HepG2 (cell line): ENCODE measurements around the gene PIWIL4. TPM values are rescaled to one million over a fixed set of nuclear protein-coding genes. Genes with fewer than 3 reads are reported as not detected.

Experiments used
- ATAC-seq: fragments of 200-7000 bp; cut with Tn5 transposase; 3 replicates; pipeline ENCODE4 v1.9.1; 2020; ENCODE audit warnings: mild to moderate bottlenecking, moderate library complexity
- BruUV-seq: library from RNA; stranded (reverse); fragments of 400-500 nt; replicated peaks from 2 replicates; lab custom pipeline; 2021; lab: Mats Ljungman, UMichigan
- CTCF ChIA-PET: fragments of 300-600 bp; formaldehyde crosslinking; extraction: SDS; loops from one replicate; lab custom pipeline; 2021; ENCODE audit warnings: low total read pairs, inconsistent platforms, low intra/inter-chr PET ratio; lab: Yijun Ruan, JAX
- POLR2A ChIA-PET: fragments of 350-600 bp; sonication (Branson Sonifier 250); formaldehyde crosslinking; loops from one replicate; lab custom pipeline; 2020; ENCODE audit warnings: antibody characterized with exemption, inconsistent platforms; lab: Yijun Ruan, JAX
- DNase-seq: peaks from one replicate; pipeline ENCODE4 v3.0.0-alpha.2; 2015; ENCODE audit warnings: low spot score
- FAIRE-seq: peaks from 3 replicates; lab custom pipeline; 2011; peaks lifted over from hg19 to GRCh38; lab: Jason Lieb, UNC
- H2AFZ ChIP-seq: one replicate; pipeline ENCODE4 v1.6.1; 2011; ENCODE audit warnings: low read length, inconsistent platforms
- H3K27ac ChIP-seq: fragments of 300-600 bp; 3 replicates; pipeline ENCODE4 v1.8.0; 2011; ENCODE audit warnings: mixed run types, mild to moderate bottlenecking, mixed read lengths, low read length, inconsistent platforms; ENCODE audit not compliant: insufficient read depth; ENCODE audit errors: extremely low read length
- H3K27me3 ChIP-seq, 2 experiments: fragments of 200-600 bp in 1 of 2; 2 replicates in 1 of 2; 3 replicates in 1 of 2; pipeline versions ENCODE4 v1.6.0 to v1.8.0; 2011; ENCODE audit warnings: low read length in 2 of 2, mild to moderate bottlenecking in 2 of 2, moderate library complexity in 2 of 2, inconsistent platforms in 1 of 2; ENCODE audit not compliant: insufficient read depth in 2 of 2, control insufficient read depth in 1 of 2
- H3K36me3 ChIP-seq, 2 experiments: fragments of 200-600 bp in 1 of 2; replicated peaks in 1 of 2; 2 replicates in 1 of 2; 3 replicates in 1 of 2; pipeline versions ENCODE4 v1.5.1 to v1.8.0; 2011; ENCODE audit warnings: low read length in 2 of 2, inconsistent platforms in 1 of 2; ENCODE audit not compliant: insufficient read depth in 2 of 2, control insufficient read depth in 1 of 2
- H3K4me1 ChIP-seq: 2 replicates; pipeline ENCODE4 v1.5.1; 2012; ENCODE audit warnings: low read length, inconsistent platforms; ENCODE audit not compliant: insufficient read depth
- H3K4me2 ChIP-seq: 2 replicates; pipeline ENCODE4 v1.6.0; 2011; ENCODE audit warnings: low read depth, low read length, inconsistent platforms
- H3K4me3 ChIP-seq, 3 experiments: fragments of 200-600 bp in 1 of 3; sonication (generic), shearing (Covaris generic) in 1 of 3; replicated peaks in 1 of 3; 2 replicates each; pipeline ENCODE4 v1.5.1; 2011 to 2016; ENCODE audit warnings: low read length in 3 of 3, inconsistent platforms in 2 of 3, low read depth in 2 of 3, mild to moderate bottlenecking in 2 of 3, control low read depth in 1 of 3, mixed read lengths in 1 of 3; ENCODE audit not compliant: insufficient read depth in 1 of 3
- H3K79me2 ChIP-seq: one replicate; pipeline ENCODE4 v1.6.1; 2011; ENCODE audit warnings: low read length, inconsistent platforms; ENCODE audit not compliant: insufficient read depth
- H3K9ac ChIP-seq: 2 replicates; pipeline ENCODE4 v1.6.0; 2011; ENCODE audit warnings: mild to moderate bottlenecking, low read depth, low read length, inconsistent platforms; ENCODE audit not compliant: insufficient read depth
- H3K9me3 ChIP-seq: 2 replicates; pipeline ENCODE4 v1.5.1; 2012; ENCODE audit warnings: mild to moderate bottlenecking, low read length
- H4K20me1 ChIP-seq: 2 replicates; pipeline ENCODE4 v1.6.0; 2011; ENCODE audit warnings: inconsistent platforms, mild to moderate bottlenecking, low read length, moderate library complexity; ENCODE audit not compliant: insufficient read depth
- BRD4 ChIP-seq: sonication (generic); formaldehyde crosslinking; IDR thresholded peaks from 2 replicates; pipeline ENCODE4 v1.4.0; 2020; ENCODE audit warnings: missing genetic modification reagents
- CHD2 ChIP-seq: IDR thresholded peaks from 2 replicates; pipeline ENCODE4 v1.6.1; 2011; ENCODE audit warnings: low read depth, low read length, improper control_type of control experiment
- TOPORS ChIP-seq: sonication (generic); formaldehyde crosslinking; IDR thresholded peaks from 2 replicates; pipeline ENCODE4 v1.8.0; 2023; ENCODE audit warnings: mild to moderate bottlenecking, missing genetic modification reagents
- ZBTB4 ChIP-seq: sonication (generic); formaldehyde crosslinking; IDR thresholded peaks from 2 replicates; pipeline ENCODE4 v1.4.0; 2020; ENCODE audit warnings: missing genetic modification reagents, mild to moderate bottlenecking, borderline replicate concordance
- ZFP36 ChIP-seq: fragments of 150-350 bp; IDR thresholded peaks from 2 replicates; pipeline ENCODE4 v1.6.1; 2018; ENCODE audit warnings: borderline replicate concordance, low read length, low read depth; ENCODE audit not compliant: partially characterized antibody
- ZNF710 ChIP-seq: sonication (generic); formaldehyde crosslinking; IDR thresholded peaks from 2 replicates; pipeline ENCODE4 v1.5.0; 2020; ENCODE audit warnings: mild to moderate bottlenecking, missing genetic modification reagents, borderline replicate concordance
- WGBS: methylation state at CpG from one replicate; pipeline ENCODE4 v1.1.6; 2017; ENCODE audit warnings: low lambda C conversion rate; 5-methylcytosine and 5-hydroxymethylcytosine counted together
- in situ Hi-C: cut with HindIII; loops from 2 replicates; pipeline ENCODE4 v1.10.0; 2017; ENCODE audit warnings: low pct_unique_long_range_greater_than_20kb; ENCODE audit not compliant: extremely low pct_ligation_motif_present
- intact Hi-C: fragments of 100-400 bp; cut with micrococcal nuclease; formaldehyde crosslinking; loops from one replicate; pipeline ENCODE4 v1.10.0; 2022; ENCODE audit not compliant: unreplicated experiment
- polyA plus RNA-seq, 8 experiments: library from polyadenylated mRNA; depleted of rRNA in 3 of 8; stranded (reverse) in 7 of 8; unstranded in 1 of 8; fragments of >200 nt; fragmentation: Illumina TruSeq in 4 of 8; extraction: Trizol in 4 of 8; gene quantifications; 2 replicates each; pipeline versions ENCODE4 v1.2.1 to v1.2.3, GENCODE V29; 2011 to 2016; ENCODE audit warnings: low read depth in 4 of 8, missing spikeins in 1 of 8, mixed read lengths in 1 of 8; ENCODE audit not compliant: insufficient read depth in 1 of 8
- total RNA-seq, 5 experiments: library from RNA; depleted of rRNA; stranded (reverse); fragments of >200 nt; fragmentation: Illumina TruSeq; extraction: Trizol; gene quantifications; 2 replicates each; pipeline ENCODE4 v1.2.3, GENCODE V29; 2016; ENCODE audit warnings: low read depth in 1 of 5
- TF ChIP-seq, protein P1 (sequence below): IDR thresholded peaks from 2 replicates; pipeline ENCODE4 v1.6.1; 2016; ENCODE audit warnings: low read depth, borderline replicate concordance
- TF ChIP-seq, protein P2 (sequence below): sonication (generic); formaldehyde crosslinking; IDR thresholded peaks from 2 replicates; pipeline ENCODE4 v1.9.0; 2021; ENCODE audit warnings: mild to moderate bottlenecking, missing genetic modification reagents

PIWIL4 gene
- total and polyA plus RNA-seq, 2 of the 13 experiments (the other 11 are each of a cell fraction or from before 2014, with no cell fraction given), result 0.08 TPM; not detected in 1

GRCh38 chr11:94639901-94640721, 72.9 kb downstream of the PIWIL4 start (continued):
- TF ChIP-seq ZFP36 (no peak), CHD2 (no peak), ZBTB4 (CRISPR knock-in tag) (no peak)

- Histone ChIP-seq H3K36me3 (no peaks in the 10 kb centered on the region), H3K4me3 (no peak overlapping the region), H3K79me2 (no peaks in the 10 kb centered on the region), H3K9me3 (no peaks in the 10 kb centered on the region), H3K27ac (no peak overlapping the region), H2AFZ (no peak overlapping the region), H3K27me3 (no peaks in the 10 kb centered on the region), H3K4me1 (no peaks in the 10 kb centered on the region), H4K20me1 (no peaks in the 10 kb centered on the region), H3K9ac (no peak overlapping the region), H3K4me2 (no peak overlapping the region)
- WGBS, result 29% methylated on average over 8 of the region's 8 CpGs
- no peak for FAIRE-seq
- intact Hi-C loops (no loop called here), in situ Hi-C loops (loop anchor here (25.0 kb wide), 1 partner anchor 1121 kb away; no protein-coding TSS in a partner anchor)
- POLR2A ChIA-PET, result no interaction called here
- BruUV-seq, result no TSS peak
- DNase-seq, result no peak
- no peak for ATAC-seq
- CTCF ChIA-PET, result no interaction called here
- TF ChIP-seq, protein P1, sequence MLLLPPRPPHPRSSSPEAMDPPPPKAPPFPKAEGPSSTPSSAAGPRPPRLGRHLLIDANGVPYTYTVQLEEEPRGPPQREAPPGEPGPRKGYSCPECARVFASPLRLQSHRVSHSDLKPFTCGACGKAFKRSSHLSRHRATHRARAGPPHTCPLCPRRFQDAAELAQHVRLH (CRISPR knock-in tag), result no peak
- TF ChIP-seq TOPORS (CRISPR knock-in tag) (no peak), ZNF710 (no peak), BRD4 (no peak)
- TF ChIP-seq, protein P2, sequence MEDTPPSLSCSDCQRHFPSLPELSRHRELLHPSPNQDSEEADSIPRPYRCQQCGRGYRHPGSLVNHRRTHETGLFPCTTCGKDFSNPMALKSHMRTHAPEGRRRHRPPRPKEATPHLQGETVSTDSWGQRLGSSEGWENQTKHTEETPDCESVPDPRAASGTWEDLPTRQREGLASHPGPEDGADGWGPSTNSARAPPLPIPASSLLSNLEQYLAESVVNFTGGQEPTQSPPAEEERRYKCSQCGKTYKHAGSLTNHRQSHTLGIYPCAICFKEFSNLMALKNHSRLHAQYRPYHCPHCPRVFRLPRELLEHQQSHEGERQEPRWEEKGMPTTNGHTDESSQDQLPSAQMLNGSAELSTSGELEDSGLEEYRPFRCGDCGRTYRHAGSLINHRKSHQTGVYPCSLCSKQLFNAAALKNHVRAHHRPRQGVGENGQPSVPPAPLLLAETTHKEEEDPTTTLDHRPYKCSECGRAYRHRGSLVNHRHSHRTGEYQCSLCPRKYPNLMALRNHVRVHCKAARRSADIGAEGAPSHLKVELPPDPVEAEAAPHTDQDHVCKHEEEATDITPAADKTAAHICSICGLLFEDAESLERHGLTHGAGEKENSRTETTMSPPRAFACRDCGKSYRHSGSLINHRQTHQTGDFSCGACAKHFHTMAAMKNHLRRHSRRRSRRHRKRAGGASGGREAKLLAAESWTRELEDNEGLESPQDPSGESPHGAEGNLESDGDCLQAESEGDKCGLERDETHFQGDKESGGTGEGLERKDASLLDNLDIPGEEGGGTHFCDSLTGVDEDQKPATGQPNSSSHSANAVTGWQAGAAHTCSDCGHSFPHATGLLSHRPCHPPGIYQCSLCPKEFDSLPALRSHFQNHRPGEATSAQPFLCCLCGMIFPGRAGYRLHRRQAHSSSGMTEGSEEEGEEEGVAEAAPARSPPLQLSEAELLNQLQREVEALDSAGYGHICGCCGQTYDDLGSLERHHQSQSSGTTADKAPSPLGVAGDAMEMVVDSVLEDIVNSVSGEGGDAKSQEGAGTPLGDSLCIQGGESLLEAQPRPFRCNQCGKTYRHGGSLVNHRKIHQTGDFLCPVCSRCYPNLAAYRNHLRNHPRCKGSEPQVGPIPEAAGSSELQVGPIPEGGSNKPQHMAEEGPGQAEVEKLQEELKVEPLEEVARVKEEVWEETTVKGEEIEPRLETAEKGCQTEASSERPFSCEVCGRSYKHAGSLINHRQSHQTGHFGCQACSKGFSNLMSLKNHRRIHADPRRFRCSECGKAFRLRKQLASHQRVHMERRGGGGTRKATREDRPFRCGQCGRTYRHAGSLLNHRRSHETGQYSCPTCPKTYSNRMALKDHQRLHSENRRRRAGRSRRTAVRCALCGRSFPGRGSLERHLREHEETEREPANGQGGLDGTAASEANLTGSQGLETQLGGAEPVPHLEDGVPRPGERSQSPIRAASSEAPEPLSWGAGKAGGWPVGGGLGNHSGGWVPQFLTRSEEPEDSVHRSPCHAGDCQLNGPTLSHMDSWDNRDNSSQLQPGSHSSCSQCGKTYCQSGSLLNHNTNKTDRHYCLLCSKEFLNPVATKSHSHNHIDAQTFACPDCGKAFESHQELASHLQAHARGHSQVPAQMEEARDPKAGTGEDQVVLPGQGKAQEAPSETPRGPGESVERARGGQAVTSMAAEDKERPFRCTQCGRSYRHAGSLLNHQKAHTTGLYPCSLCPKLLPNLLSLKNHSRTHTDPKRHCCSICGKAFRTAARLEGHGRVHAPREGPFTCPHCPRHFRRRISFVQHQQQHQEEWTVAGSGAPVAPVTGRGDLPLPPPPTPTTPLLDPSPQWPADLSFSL (CRISPR knock-in tag), result no peak
Measured at GRCh38 chr11:94641167-94641761, 74.1 kb downstream of the PIWIL4 start.
